HG03103 (cell line): ENCODE results near the gene MAPK7.
"Not testable (repeated sequence)": the region's sequence is repeated elsewhere in the genome, so short reads cannot be mapped to it uniquely, and the experiment has no call there.

Experiments
- ATAC-seq: cut with Tn5 transposase; IDR thresholded peaks from one replicate; pipeline ENCODE4 v1.9.1; 2021; ENCODE audit warnings: low read depth; ENCODE audit not compliant: unreplicated experiment

Gene MAPK7

GRCh38 chr17:19342611-19343255, 35.6 kb upstream of the MAPK7 start:
- ATAC-seq, result no peak

- ATAC-seq, result no peak
Measured at GRCh38 chr17:19343256-19343630, 35.1 kb upstream of the MAPK7 start.

- no peak for ATAC-seq
Measured at GRCh38 chr17:19343671-19344151, 34.6 kb upstream of the MAPK7 start.

GRCh38 chr17:19344311-19345066, 33.8 kb upstream of the MAPK7 start:
- ATAC-seq, result no peak

- no peak for ATAC-seq
Measured at GRCh38 chr17:19345067-19345460, 33.2 kb upstream of the MAPK7 start.

- no peak for ATAC-seq
Measured at GRCh38 chr17:19345486-19346350, 32.6 kb upstream of the MAPK7 start.

- ATAC-seq, result no peak
Measured at GRCh38 chr17:19346351-19347255, 31.7 kb upstream of the MAPK7 start.

- no peak for ATAC-seq
Measured at GRCh38 chr17:19347323-19348080, 30.8 kb upstream of the MAPK7 start.

GRCh38 chr17:19348081-19348650, 30.1 kb upstream of the MAPK7 start:
- no peak for ATAC-seq

- no peak for ATAC-seq
Measured at GRCh38 chr17:19348806-19349205, 29.5 kb upstream of the MAPK7 start.

- ATAC-seq, result not testable (repeated sequence)
Measured at GRCh38 chr17:19353401-19353800, 24.9 kb upstream of the MAPK7 start.

- ATAC-seq, result no peak
Measured at GRCh38 chr17:19354748-19355147, 23.6 kb upstream of the MAPK7 start.

- ATAC-seq, result no peak
Measured at GRCh38 chr17:19357351-19357750, 20.9 kb upstream of the MAPK7 start.

GRCh38 chr17:19357761-19358160, 20.5 kb upstream of the MAPK7 start:
- ATAC-seq, result no peak

- no peak for ATAC-seq
Measured at GRCh38 chr17:19359151-19359550, 19.1 kb upstream of the MAPK7 start.

GRCh38 chr17:19359856-19360255, 18.4 kb upstream of the MAPK7 start:
- ATAC-seq, result no peak

GRCh38 chr17:19360772-19361171, 17.5 kb upstream of the MAPK7 start:
- ATAC-seq, result no peak

GRCh38 chr17:19361326-19361725, 17.0 kb upstream of the MAPK7 start:
- ATAC-seq, result no peak

GRCh38 chr17:19361944-19362276, 16.4 kb upstream of the MAPK7 start:
- ATAC-seq, result no peak
